Activated CD4-positive, alpha-beta T cell treated with anti-CD3 and anti-CD28 coated beads, Interleukin-2, amount 10 ng/mL, durations not matched to agents 7 days and 5 days (primary cell): ENCODE results near the gene FDX2. TPM values are rescaled to one million over a fixed set of nuclear protein-coding genes. Genes with fewer than 3 reads are reported as not detected.

ENCODE experiments used
- CTCF ChIA-PET: fragments of 350-600 bp; sonication (Branson Sonifier 250); formaldehyde crosslinking; loops from one replicate; lab custom pipeline; 2021; ENCODE audit warnings: antibody characterized with exemption; lab: Charles Lee
- POLR2A ChIA-PET: fragments of 350-600 bp; sonication (Branson Sonifier 250); formaldehyde crosslinking; loops from one replicate; lab custom pipeline; 2021; ENCODE audit warnings: antibody characterized with exemption; lab: Charles Lee
- DNase-seq: peaks from one replicate; pipeline ENCODE4 v3.0.0-alpha.2; 2020
- H3K27ac Mint-ChIP-seq: one replicate; pipeline ENCODE4 v1.8.0; 2021; ENCODE audit warnings: mild to moderate bottlenecking, moderate library complexity, mixed read lengths
- H3K27me3 Mint-ChIP-seq: one replicate; pipeline ENCODE4 v1.8.0; 2021; ENCODE audit warnings: mixed read lengths
- H3K36me3 Mint-ChIP-seq: one replicate; pipeline ENCODE4 v1.8.0; 2021; ENCODE audit warnings: low read depth, mixed read lengths
- H3K4me1 Mint-ChIP-seq: one replicate; pipeline ENCODE4 v1.8.0; 2021; ENCODE audit warnings: mixed read lengths
- H3K4me3 Mint-ChIP-seq: one replicate; pipeline ENCODE4 v1.8.0; 2021; ENCODE audit warnings: mild to moderate bottlenecking, moderate library complexity, mixed read lengths
- H3K9me3 Mint-ChIP-seq: one replicate; pipeline ENCODE4 v1.8.0; 2021; ENCODE audit warnings: mixed read lengths
- total RNA-seq, 2 experiments: library from RNA; stranded (reverse); gene quantifications; one replicate each; pipeline ENCODE4 v1.2.3, GENCODE V29; 2021

The FDX2 gene
- total RNA-seq, 2 experiments from 2014 or later: 5.5 to 9.0 TPM

- peak overlapping the region; percentile 66 for H3K4me3 Mint-ChIP-seq
- peak overlapping the region; percentile 68 for H3K27ac Mint-ChIP-seq
- H3K36me3 Mint-ChIP-seq: peaks cover 9% of the 10 kb centered on the region
- H3K9me3 Mint-ChIP-seq: no peaks in the 10 kb centered on the region
- DNase-seq: peak; percentile 51
- CTCF ChIA-PET: interaction anchor here (0.5 to 1.7 kb wide), 9 partner anchors 15 to 99 kb away, joined by 3 to 9 read pairs (median 4); partner anchors contain the start of gene ICAM1
- peaks cover 66% of the 10 kb centered on the region for H3K4me1 Mint-ChIP-seq
- peaks cover 80% of the 10 kb centered on the region for H3K27me3 Mint-ChIP-seq
- POLR2A ChIA-PET: no interaction called here
These were observed 23.5 kb downstream of the FDX2 start for GRCh38 chr19:10292206-10292788.

GRCh38 chr19:10291554-10292205 is 24.1 kb downstream of the FDX2 start:
- H3K27me3 Mint-ChIP-seq: peaks cover 79% of the 10 kb centered on the region
- peaks cover 71% of the 10 kb centered on the region for H3K4me1 Mint-ChIP-seq
- POLR2A ChIA-PET: interaction anchor here (0.5 to 0.6 kb wide), 2 partner anchors 19 to 22 kb away, joined by 3 read pairs; no protein-coding TSS in a partner anchor
- peaks cover 9% of the 10 kb centered on the region for H3K36me3 Mint-ChIP-seq
- H3K4me3 Mint-ChIP-seq: peak overlapping the region; percentile 66
- H3K27ac Mint-ChIP-seq: peak overlapping the region; percentile 68
- CTCF ChIA-PET: interaction anchor here (0.5 to 1.5 kb wide), 8 partner anchors 16 to 292 kb away, joined by 3 to 9 read pairs (median 4); no protein-coding TSS in a partner anchor
- no peaks in the 10 kb centered on the region for H3K9me3 Mint-ChIP-seq
- DNase-seq: no peak

GRCh38 chr19:10290876-10291553 is 24.8 kb downstream of the FDX2 start:
- peak; percentile 46 for DNase-seq
- Mint-ChIP-seq H3K4me1 (peaks cover 77% of the 10 kb centered on the region), H3K27ac (peak overlapping the region; percentile 68), H3K4me3 (peak overlapping the region; percentile 66), H3K36me3 (peaks cover 13% of the 10 kb centered on the region), H3K27me3 (peaks cover 77% of the 10 kb centered on the region), H3K9me3 (no peaks in the 10 kb centered on the region)
- ChIA-PET CTCF (interaction anchor here (0.6 to 5.9 kb wide), 7 partner anchors 17 to 291 kb away, joined by 3 to 66 read pairs (median 4); partner anchors contain the start of gene ICAM1), POLR2A (interaction anchor here (0.5 to 0.6 kb wide), 2 partner anchors 19 to 22 kb away, joined by 3 read pairs; no protein-coding TSS in a partner anchor)

- Mint-ChIP-seq H3K27me3 (peaks cover 71% of the 10 kb centered on the region), H3K27ac (peak overlapping the region; percentile 74), H3K4me3 (peak overlapping the region; percentile 66), H3K9me3 (no peaks in the 10 kb centered on the region), H3K36me3 (peaks cover 16% of the 10 kb centered on the region), H3K4me1 (peaks cover 77% of the 10 kb centered on the region)
- CTCF ChIA-PET: interaction anchor here (1.2 to 5.9 kb wide), 3 partner anchors 11 to 143 kb away, joined by 4 to 66 read pairs (median 21); partner anchors contain the start of gene ICAM1
- POLR2A ChIA-PET: no interaction called here
- no peak for DNase-seq
These were observed 25.4 kb downstream of the FDX2 start for GRCh38 chr19:10290357-10290875.

GRCh38 chr19:10289836-10290356 is 25.9 kb downstream of the FDX2 start, which contains the start of gene ICAM5:
TSS of gene ICAM5 (plus strand) at chr19:10289952. CDS start at chr19:10290044, 92 bp downstream.
- Mint-ChIP-seq H3K36me3 (peaks cover 21% of the 10 kb centered on the region), H3K9me3 (no peaks in the 10 kb centered on the region), H3K27me3 (peaks cover 69% of the 10 kb centered on the region), H3K27ac (peak within 1 kb of the TSS; percentile 74), H3K4me1 (peaks cover 81% of the 10 kb centered on the region), H3K4me3 (peak within 1 kb of the TSS; percentile 66)
- DNase-seq: no peak
- ChIA-PET CTCF (interaction anchor here (0.5 to 5.9 kb wide), 13 partner anchors 11 to 442 kb away, joined by 3 to 66 read pairs (median 5); partner anchors contain the start of genes CDC37, ICAM1 and RAVER1), POLR2A (interaction anchor here (0.6 kb wide), 1 partner anchor 99 kb away, joined by 4 read pairs; no protein-coding TSS in a partner anchor)

GRCh38 chr19:10289167-10289835 is 26.5 kb downstream of the FDX2 start:
- Mint-ChIP-seq H3K36me3 (peaks cover 26% of the 10 kb centered on the region), H3K27me3 (peaks cover 65% of the 10 kb centered on the region), H3K27ac (peak overlapping the region; percentile 9), H3K4me1 (peaks cover 78% of the 10 kb centered on the region), H3K4me3 (peak overlapping the region; percentile 52), H3K9me3 (no peaks in the 10 kb centered on the region)
- ChIA-PET CTCF (interaction anchor here (0.5 to 5.9 kb wide), 14 partner anchors 10 to 442 kb away, joined by 3 to 66 read pairs (median 6); partner anchors contain the start of genes CDC37, ICAM1 and RAVER1), POLR2A (interaction anchor here (0.6 kb wide), 1 partner anchor 100 kb away, joined by 4 read pairs; no protein-coding TSS in a partner anchor)
- peak; percentile 57 for DNase-seq

GRCh38 chr19:10288662-10289166 is 27.1 kb downstream of the FDX2 start:
- DNase-seq: peak; percentile 28
- Mint-ChIP-seq H3K4me3 (peak overlapping the region; percentile 52), H3K4me1 (peaks cover 76% of the 10 kb centered on the region), H3K36me3 (peaks cover 29% of the 10 kb centered on the region), H3K9me3 (no peaks in the 10 kb centered on the region), H3K27me3 (peaks cover 60% of the 10 kb centered on the region), H3K27ac (peak overlapping the region; percentile 25)
- ChIA-PET CTCF (interaction anchor here (1.0 to 5.9 kb wide), 12 partner anchors 9 to 139 kb away, joined by 3 to 66 read pairs (median 6); partner anchors contain the start of genes ICAM1 and RAVER1), POLR2A (no interaction called here)

- CTCF ChIA-PET: interaction anchor here (0.5 to 5.9 kb wide), 11 partner anchors 13 to 222 kb away, joined by 3 to 66 read pairs (median 5); partner anchors contain the start of gene ICAM1
- POLR2A ChIA-PET: interaction anchor here (0.7 kb wide), 1 partner anchor 16 kb away, joined by 5 read pairs; no protein-coding TSS in a partner anchor
- Mint-ChIP-seq H3K36me3 (peaks cover 29% of the 10 kb centered on the region), H3K9me3 (no peaks in the 10 kb centered on the region), H3K4me1 (peaks cover 63% of the 10 kb centered on the region), H3K4me3 (peak within 1 kb of the TSS; percentile 48), H3K27me3 (peaks cover 43% of the 10 kb centered on the region), H3K27ac (peak within 1 kb of the TSS; percentile 68)
- peak; percentile 53 for DNase-seq
These were observed 28.7 kb downstream of the FDX2 start, which contains the start of gene ICAM4 for GRCh38 chr19:10286803-10287737. TSS of gene ICAM4 (plus strand) at chr19:10286955. CDS start at chr19:10287013, 58 bp downstream.

GRCh38 chr19:10285393-10285792 is 30.4 kb downstream of the FDX2 start:
- peaks cover 26% of the 10 kb centered on the region for H3K36me3 Mint-ChIP-seq
- H3K27ac Mint-ChIP-seq: no peak overlapping the region
- DNase-seq: no peak
- CTCF ChIA-PET: interaction anchor here (1.2 to 5.9 kb wide), 4 partner anchors 16 to 131 kb away, joined by 3 to 66 read pairs (median 4); partner anchors contain the start of gene ICAM1
- peaks cover 27% of the 10 kb centered on the region for H3K27me3 Mint-ChIP-seq
- no peak overlapping the region for H3K4me3 Mint-ChIP-seq
- peaks cover 50% of the 10 kb centered on the region for H3K4me1 Mint-ChIP-seq
- POLR2A ChIA-PET: no interaction called here
- no peaks in the 10 kb centered on the region for H3K9me3 Mint-ChIP-seq

GRCh38 chr19:10284960-10285278 is 30.9 kb downstream of the FDX2 start:
- POLR2A ChIA-PET: no interaction called here
- DNase-seq: no peak
- H3K4me1 Mint-ChIP-seq: peaks cover 49% of the 10 kb centered on the region
- H3K27ac Mint-ChIP-seq: no peak overlapping the region
- CTCF ChIA-PET: interaction anchor here (1.6 to 5.9 kb wide), 2 partner anchors 15 to 103 kb away, joined by 3 to 66 read pairs; partner anchors contain the start of gene ICAM1
- H3K36me3 Mint-ChIP-seq: peaks cover 26% of the 10 kb centered on the region
- H3K9me3 Mint-ChIP-seq: no peaks in the 10 kb centered on the region
- H3K27me3 Mint-ChIP-seq: peaks cover 22% of the 10 kb centered on the region
- H3K4me3 Mint-ChIP-seq: no peak overlapping the region
